ENCODE data around the gene PROSER3.

PROSER3 gene

GRCh38 chr19:35718345-35719041 lies 39.5 kb upstream of the PROSER3 start:
- 0 out of 2 replicates have a peak, but pooled peaks have one; percentile 5 for TF ChIP-seq TAF1 (IDR thresholded peaks at IDR 0.05; ENCODE audit: low read depth)
- no peak for TF ChIP-seq EGR1 (IDR thresholded peaks at IDR 0.05)

- TF ChIP-seq, protein P1, sequence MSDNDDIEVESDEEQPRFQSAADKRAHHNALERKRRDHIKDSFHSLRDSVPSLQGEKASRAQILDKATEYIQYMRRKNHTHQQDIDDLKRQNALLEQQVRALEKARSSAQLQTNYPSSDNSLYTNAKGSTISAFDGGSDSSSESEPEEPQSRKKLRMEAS (IDR thresholded peaks at IDR 0.05) = no peak
- TF ChIP-seq ZBTB7A (IDR thresholded peaks at IDR 0.05; ENCODE audit: low read depth) (no peak), EGR1 (IDR thresholded peaks at IDR 0.05) (no peak), NFIC (IDR thresholded peaks at IDR 0.05) (no peak), CEBPB (IDR thresholded peaks at IDR 0.05) (no peak), YY1 (IDR thresholded peaks at IDR 0.05; ENCODE audit: low read depth) (no peak), TAF1 (IDR thresholded peaks at IDR 0.05; ENCODE audit: low read depth) (no peak), EP300 (IDR thresholded peaks at IDR 0.05; ENCODE audit: borderline replicate concordance) (no peak)
These were observed 38.4 kb upstream of the PROSER3 start for GRCh38 chr19:35719402-35720162.

DNA sequence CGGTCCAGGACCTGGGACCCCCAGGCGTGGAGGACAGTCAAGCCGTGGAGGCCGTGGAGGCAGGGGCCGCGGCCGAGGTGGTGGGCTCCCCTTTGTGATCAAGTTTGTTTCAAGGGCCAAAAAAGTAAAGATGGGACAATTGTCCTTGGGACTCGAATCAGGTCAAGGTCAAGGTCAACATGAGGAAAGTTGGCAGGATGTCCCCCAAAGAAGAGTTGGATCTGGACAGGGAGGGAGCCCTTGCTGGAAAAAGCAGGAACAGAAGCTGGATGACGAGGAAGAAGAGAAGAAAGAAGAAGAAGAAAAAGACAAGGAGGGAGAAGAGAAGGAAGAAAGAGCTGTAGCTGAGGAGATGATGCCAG lies 37.8 kb upstream of the PROSER3 start:
- TF ChIP-seq CEBPB (IDR thresholded peaks at IDR 0.05) = no peak
- no peak for TF ChIP-seq TAF1 (IDR thresholded peaks at IDR 0.05; ENCODE audit: low read depth)
- no peak for TF ChIP-seq ZBTB7A (IDR thresholded peaks at IDR 0.05; ENCODE audit: low read depth)
- TF ChIP-seq TCF12 (IDR thresholded peaks at IDR 0.05; ENCODE audit: low read depth) = no peak
- TF ChIP-seq FOXM1 (IDR thresholded peaks at IDR 0.05; ENCODE audit: borderline replicate concordance, low read depth) = no peak
- TF ChIP-seq EGR1 (IDR thresholded peaks at IDR 0.05) = no peak
- TF ChIP-seq, protein P2, sequence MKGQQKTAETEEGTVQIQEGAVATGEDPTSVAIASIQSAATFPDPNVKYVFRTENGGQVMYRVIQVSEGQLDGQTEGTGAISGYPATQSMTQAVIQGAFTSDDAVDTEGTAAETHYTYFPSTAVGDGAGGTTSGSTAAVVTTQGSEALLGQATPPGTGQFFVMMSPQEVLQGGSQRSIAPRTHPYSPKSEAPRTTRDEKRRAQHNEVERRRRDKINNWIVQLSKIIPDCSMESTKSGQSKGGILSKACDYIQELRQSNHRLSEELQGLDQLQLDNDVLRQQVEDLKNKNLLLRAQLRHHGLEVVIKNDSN (IDR thresholded peaks at IDR 0.05) = no peak
- no peak for TF ChIP-seq YY1 (IDR thresholded peaks at IDR 0.05; ENCODE audit: low read depth)
- TF ChIP-seq TEAD4 (IDR thresholded peaks at IDR 0.05) = no peak
- TF ChIP-seq, protein P1 (IDR thresholded peaks at IDR 0.05) = no peak
- TF ChIP-seq RAD21 (IDR thresholded peaks at IDR 0.05; ENCODE audit: low read depth) = no peak
- TF ChIP-seq NFIC (IDR thresholded peaks at IDR 0.05) = no peak
- no peak for TF ChIP-seq CREB1 (IDR thresholded peaks at IDR 0.05; ENCODE audit: low read depth)
- TF ChIP-seq EP300 (IDR thresholded peaks at IDR 0.05; ENCODE audit: borderline replicate concordance) = no peak
- no peak for TF ChIP-seq REST (IDR thresholded peaks at IDR 0.05; ENCODE audit: low read depth)

- TF ChIP-seq TAF1 (IDR thresholded peaks at IDR 0.05; ENCODE audit: low read depth) (no peak), NFIC (IDR thresholded peaks at IDR 0.05) (no peak), FOXM1 (IDR thresholded peaks at IDR 0.05; ENCODE audit: borderline replicate concordance, low read depth) (no peak), EGR1 (IDR thresholded peaks at IDR 0.05) (no peak), REST (IDR thresholded peaks at IDR 0.05; ENCODE audit: low read depth) (no peak), RAD21 (IDR thresholded peaks at IDR 0.05; ENCODE audit: low read depth) (no peak)
These were observed 37.3 kb upstream of the PROSER3 start for GRCh38 chr19:35720648-35721047.

DNA sequence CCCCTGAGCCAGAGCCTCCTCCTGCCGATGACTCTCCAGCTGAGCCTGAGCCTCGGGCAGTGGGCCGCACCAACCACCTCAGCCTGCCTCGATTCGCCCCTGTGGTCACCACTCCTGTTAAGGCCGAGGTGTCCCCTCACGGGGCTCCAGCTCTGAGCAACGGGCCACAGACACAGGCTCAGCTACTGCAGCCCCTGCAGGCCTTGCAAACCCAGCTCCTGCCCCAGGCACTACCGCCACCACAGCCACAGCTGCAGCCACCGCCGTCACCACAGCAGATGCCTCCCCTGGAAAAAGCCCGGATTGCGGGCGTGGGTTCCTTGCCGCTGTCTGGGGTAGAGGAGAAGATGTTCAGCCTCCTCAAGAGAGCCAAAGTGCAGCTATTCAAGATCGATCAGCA lies 36.6 kb upstream of the PROSER3 start:
- TF ChIP-seq ZBTB7A (IDR thresholded peaks at IDR 0.05; ENCODE audit: low read depth) = no peak
- no peak for TF ChIP-seq TCF12 (IDR thresholded peaks at IDR 0.05; ENCODE audit: low read depth)
- TF ChIP-seq TAF1 (IDR thresholded peaks at IDR 0.05; ENCODE audit: low read depth) = no peak
- TF ChIP-seq CEBPB (IDR thresholded peaks at IDR 0.05) = no peak
- no peak for TF ChIP-seq FOXM1 (IDR thresholded peaks at IDR 0.05; ENCODE audit: borderline replicate concordance, low read depth)
- TF ChIP-seq CREB1 (IDR thresholded peaks at IDR 0.05; ENCODE audit: low read depth) = no peak
- TF ChIP-seq, protein P1 (IDR thresholded peaks at IDR 0.05) = no peak

- TF ChIP-seq TCF12 (IDR thresholded peaks at IDR 0.05; ENCODE audit: low read depth) = no peak
- TF ChIP-seq ZBTB7A (IDR thresholded peaks at IDR 0.05; ENCODE audit: low read depth) = no peak
- TF ChIP-seq RAD21 (IDR thresholded peaks at IDR 0.05; ENCODE audit: low read depth) = no peak
- no peak for TF ChIP-seq TEAD4 (IDR thresholded peaks at IDR 0.05)
- no peak for TF ChIP-seq FOXM1 (IDR thresholded peaks at IDR 0.05; ENCODE audit: borderline replicate concordance, low read depth)
- TF ChIP-seq CEBPB (IDR thresholded peaks at IDR 0.05) = no peak
- TF ChIP-seq EP300 (IDR thresholded peaks at IDR 0.05; ENCODE audit: borderline replicate concordance) = no peak
- TF ChIP-seq YY1 (IDR thresholded peaks at IDR 0.05; ENCODE audit: low read depth) = no peak
These were observed 35.5 kb upstream of the PROSER3 start for GRCh38 chr19:35722461-35722860.

Data from Ishikawa (cell line).